GDM1 (cell line): ENCODE results near the gene ANAPC13.
A peak's percentile ranks its signal among the peaks of the same experiment; 100 is the strongest.

Experiments used
- DNase-seq: peaks from one replicate; lab custom pipeline; 2025; lab: John Stamatoyannopoulos, UW

Gene ANAPC13

DNA sequence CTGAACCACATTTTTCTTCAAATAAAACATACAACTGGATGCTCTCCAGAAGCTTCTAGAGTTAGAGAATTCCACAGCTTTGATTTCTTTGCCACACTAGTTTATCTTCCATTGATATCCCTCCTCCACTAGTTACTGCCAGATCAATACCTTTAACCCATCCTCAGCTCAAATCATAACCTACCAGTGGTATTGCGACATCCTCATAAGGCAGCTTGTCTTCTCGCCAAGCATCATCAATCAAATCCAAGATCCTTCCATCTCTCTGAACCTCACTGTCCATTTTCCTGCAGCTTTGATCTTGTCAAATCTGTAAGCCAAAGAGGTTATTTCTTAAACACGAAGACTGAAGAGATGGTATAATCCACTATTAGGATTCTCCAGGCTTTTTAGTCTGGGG is 3.2 kb downstream of the ANAPC13 start:
- DNase-seq, result no peak

DNA sequence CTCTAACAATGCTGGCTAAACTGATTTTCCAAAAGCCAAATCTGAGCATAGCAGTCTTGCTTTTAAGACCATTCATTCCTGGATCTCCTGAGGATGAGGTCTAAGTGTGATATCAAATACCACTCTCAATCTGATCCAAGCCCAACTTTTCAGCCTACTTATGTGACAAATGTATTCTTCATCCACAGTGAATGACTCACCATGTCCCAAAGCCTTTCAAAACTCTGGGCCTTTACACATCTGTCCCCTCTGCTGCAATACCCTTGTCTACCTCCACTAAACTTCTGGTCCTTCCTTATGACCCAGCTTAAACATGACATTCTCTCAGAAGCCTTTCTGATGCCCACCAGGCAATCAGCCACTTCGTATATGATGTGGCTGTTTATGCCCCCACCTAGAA is 4.6 kb downstream of the ANAPC13 start:
- DNase-seq, result no peak

GRCh38 chr3:134480546-134480945 is 5.2 kb downstream of the ANAPC13 start:
- no peak for DNase-seq

DNA sequence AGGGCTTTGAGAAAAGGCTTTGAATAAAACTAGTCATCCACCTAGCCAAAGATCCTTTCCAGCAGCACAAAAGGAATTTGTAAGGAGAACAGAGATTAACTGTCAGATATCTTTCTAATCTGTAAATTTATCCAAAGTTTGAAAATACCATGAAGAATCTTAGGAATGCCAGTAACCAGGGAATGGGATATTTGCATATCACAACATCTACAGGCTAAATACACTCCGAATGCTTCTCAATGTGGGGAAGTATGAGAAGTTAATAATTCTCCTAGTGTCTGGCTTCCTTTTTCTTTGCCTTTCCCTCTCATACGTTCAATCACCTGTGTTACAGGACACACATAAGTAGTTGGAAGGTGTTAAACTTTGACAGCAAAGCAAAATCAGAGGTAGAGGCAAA is 7.8 kb downstream of the ANAPC13 start:
- no peak for DNase-seq

DNA sequence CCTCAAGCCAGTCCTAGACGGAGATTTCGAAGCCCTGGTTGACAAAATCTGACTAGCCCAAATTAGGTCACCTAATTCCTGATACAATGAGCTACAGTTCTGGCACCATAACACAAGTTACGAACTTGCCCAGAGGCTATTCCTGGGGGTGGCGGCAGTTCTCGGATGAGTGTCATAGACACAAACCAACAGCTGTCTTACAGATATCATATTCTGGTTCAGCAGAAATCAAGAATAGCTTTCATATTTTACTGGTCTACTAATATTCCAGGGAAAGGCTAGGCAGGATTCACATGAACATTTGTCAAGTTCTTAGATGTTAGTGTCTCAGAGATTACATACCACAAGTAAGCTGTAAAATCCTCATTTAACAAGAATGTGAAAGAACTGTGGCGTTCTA is 8.8 kb downstream of the ANAPC13 start:
- no peak for DNase-seq

GRCh38 chr3:134476306-134476705 is 9.5 kb downstream of the ANAPC13 start:
- no peak for DNase-seq

DNA sequence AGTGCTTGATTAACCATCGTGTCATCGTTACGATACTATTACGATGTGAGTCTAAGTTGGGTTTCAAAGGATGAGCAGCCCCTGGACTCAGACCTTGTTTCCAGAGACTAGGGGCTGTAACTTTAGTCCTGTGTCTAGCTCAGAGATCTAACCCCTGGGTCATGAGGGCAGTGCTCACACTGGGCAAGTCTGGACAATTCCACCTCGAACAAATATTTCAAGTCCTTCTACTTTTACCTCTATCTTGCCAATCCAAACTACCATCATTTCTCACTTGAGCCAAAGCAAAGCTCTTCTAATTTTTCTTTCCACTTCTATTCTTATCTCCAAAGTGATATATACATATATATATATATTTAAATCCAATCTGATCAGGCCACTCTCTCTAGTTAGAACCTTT is 10.8 kb downstream of the ANAPC13 start:
- DNase-seq, result no peak

DNA sequence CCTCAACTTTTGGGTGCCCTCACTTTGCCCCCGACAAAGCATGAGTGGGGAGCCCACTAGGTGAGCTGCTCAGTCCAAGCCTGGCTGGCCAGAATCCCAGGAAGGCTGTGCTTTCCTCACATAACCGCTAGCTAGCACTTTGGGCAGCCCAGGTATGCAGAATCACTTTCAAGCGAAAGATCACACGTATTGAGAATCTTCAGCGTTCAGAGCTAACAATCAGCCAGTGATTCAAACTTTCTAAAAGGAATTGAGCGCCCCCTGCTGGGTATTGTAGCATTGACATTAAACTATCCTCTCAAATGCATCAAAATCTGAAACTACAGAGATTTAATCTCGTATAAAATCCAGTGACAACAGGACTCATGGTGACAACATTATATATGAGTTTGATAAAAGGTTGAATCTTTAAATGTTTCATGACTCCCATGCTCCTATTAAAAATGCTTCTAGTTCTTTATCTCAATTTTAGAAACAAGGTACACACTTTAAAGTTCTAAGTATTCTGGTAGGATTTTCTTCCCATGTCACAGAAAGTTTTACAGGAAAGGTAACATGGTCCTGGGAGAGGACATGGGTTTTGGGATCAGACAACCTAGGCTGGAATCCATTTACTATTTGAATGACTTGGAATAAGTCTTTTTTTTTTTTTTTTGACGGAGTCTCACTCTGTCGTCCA is 11.8 kb downstream of the ANAPC13 start:
- no peak for DNase-seq

DNA sequence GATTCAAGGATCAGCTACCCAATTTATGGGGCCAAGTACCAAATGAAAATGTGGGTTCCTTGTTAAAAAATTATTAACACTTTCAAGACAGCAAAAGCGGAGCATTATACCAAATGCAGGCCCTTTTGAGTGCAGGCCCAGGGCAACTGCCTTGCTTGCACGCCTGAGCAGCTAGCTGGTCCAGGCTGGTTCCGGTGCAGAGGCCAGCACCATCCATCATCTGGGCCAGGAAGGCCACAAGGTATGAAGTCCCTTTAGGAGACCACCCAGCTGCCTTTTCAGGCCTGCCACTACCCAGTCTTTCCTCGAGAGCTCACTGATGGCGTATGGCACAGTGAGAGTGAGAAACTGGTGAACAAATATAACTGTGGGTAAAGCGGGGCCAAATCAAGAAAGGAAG is 13.0 kb downstream of the ANAPC13 start:
- DNase-seq, result no peak

DNA sequence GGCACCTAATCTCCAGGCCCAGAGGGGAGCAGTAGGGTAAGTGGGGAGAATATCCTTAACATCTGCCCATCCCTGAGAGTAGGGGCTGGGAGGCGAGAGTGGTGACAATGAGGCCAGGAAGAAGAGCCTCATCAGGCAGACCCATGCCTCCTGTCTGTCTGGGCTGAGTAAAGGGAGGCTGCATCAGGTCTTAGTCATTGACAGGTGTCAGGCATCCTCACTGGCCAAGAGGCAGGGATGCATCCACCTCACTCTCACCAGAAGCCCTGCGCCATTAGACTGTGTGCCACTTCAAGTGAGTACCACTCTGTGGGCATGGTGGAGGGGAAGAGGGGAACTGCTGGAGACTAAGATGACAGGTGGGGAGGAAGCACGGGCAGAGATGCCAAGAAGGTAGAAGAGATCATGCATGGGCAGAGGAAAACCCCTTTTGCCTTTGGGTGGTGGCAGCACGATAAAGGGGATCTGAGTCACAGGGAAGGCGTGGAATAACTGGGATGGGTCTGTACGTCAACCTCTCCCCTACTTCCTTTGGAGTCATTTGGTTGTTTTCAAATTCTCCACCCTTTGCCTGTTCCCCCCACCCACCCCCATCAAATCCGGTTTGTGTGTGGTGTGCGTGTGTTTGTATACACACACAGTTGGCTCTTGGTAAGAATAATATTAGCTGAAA is 14.1 kb downstream of the ANAPC13 start:
- no peak for DNase-seq

GRCh38 chr3:134468519-134468918 is 17.3 kb downstream of the ANAPC13 start:
- DNase-seq, result no peak

DNA sequence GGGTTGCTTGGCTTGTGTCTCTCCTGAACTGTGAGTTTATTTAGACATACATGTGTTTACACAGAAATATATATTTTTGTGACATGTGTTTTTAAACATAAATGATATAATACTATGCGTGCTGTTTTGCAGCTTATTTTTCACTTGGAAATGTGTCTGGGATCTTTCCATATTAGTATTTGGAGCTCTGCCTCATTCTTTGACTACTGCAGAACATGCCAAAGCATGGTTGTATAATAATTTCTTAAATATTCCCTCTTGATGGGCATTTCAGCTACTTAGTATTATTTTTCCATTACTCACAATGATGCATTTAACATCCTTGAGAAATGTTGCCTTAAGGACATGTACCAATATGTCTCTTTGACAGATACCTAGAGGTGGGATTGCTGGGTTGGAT is 19.5 kb downstream of the ANAPC13 start:
- no peak for DNase-seq

- DNase-seq, result no peak
These were observed 21.0 kb downstream of the ANAPC13 start for GRCh38 chr3:134464689-134465365.

DNA sequence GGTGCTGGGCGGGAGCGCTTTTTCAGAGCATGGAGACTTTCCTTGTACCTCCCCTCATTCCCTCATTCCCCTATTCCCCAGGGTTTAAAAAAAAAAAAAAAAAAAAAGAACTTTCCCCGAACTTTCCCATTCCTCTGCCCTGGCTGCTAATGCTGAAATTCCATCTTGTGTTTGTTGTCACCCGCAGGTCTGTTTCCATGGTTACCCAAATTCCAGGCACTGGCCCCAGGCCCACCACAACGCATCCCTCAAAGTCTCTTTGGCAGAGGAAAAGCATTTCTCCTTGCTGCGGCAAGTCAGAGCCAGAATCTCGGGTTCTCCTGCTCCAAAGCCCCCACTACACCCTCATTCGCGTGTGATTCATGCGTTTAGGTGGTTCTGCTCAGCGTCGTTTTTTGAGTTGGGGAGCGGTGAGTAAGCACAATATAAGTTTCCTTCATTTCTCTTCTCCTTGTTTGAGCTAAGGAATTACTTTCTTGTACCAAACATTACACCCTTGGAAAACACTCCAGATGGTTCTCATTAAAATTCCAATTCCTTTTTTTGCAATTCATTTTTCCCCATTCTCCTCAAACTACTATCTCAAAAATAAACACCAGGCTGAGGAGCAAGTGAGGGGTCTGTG is 21.6 kb downstream of the ANAPC13 start:
- no peak for DNase-seq

DNA sequence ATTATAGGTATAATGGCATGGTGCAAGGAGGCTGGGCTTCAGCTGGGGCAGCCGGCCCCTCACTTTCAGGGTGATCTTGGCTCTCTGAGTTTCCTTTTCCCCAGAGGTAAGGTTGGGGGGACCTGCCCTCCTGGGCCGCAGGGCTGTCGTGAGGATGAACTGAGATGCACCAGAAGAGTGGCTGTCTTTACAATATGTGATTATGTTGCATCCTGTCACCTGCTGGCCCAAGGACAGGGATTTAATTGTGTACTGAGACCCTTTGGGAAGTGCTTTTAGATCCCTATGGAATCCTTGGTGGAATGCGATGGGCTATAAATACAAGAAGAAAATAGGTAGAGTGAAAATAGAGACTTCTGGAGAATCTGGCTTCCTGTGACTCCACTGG is 22.1 kb downstream of the ANAPC13 start:
- no peak for DNase-seq

- DNase-seq, result no peak
These were observed 23.3 kb downstream of the ANAPC13 start for GRCh38 chr3:134462331-134462941.

- no peak for DNase-seq
These were observed 24.8 kb downstream of the ANAPC13 start for GRCh38 chr3:134460965-134461364.

DNA sequence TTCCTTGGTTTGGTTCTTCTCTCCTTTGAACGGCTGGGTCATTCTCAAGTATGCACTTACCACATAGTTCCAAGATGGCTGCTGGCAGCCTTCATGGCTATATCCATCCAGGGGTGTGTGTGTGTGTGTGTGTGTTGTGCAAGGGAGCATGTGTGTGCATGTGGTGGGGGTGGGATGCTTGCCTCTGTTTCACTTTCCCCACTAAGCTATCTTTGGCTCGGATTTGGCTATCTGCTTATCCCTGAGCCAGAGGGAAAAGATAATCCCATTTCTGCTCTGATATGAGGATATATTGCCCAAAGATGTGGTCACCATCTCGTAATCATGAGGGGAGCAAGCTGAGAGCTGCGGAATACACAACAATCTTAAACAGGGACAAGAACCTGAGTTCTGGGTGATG is 26.2 kb downstream of the ANAPC13 start:
- DNase-seq, result no peak

- DNase-seq, result no peak
These were observed 27.3 kb downstream of the ANAPC13 start for GRCh38 chr3:134458406-134458945.

- DNase-seq, result no peak
These were observed 28.3 kb downstream of the ANAPC13 start for GRCh38 chr3:134457376-134458074.

GRCh38 chr3:134453631-134454030 is 32.2 kb downstream of the ANAPC13 start:
- DNase-seq, result no peak

- DNase-seq, result peak; percentile 75
These were observed 35.8 kb downstream of the ANAPC13 start for GRCh38 chr3:134449951-134450350.
